CD4-positive, alpha-beta T cell treated with Interleukin-15 for 1 hour (primary cell): Measurements from ENCODE around the gene RASA4B.

Source experiments
- DNase-seq: peaks from one replicate; pipeline ENCODE4 v3.0.0-alpha.2; 2020

Gene RASA4B

DNA sequence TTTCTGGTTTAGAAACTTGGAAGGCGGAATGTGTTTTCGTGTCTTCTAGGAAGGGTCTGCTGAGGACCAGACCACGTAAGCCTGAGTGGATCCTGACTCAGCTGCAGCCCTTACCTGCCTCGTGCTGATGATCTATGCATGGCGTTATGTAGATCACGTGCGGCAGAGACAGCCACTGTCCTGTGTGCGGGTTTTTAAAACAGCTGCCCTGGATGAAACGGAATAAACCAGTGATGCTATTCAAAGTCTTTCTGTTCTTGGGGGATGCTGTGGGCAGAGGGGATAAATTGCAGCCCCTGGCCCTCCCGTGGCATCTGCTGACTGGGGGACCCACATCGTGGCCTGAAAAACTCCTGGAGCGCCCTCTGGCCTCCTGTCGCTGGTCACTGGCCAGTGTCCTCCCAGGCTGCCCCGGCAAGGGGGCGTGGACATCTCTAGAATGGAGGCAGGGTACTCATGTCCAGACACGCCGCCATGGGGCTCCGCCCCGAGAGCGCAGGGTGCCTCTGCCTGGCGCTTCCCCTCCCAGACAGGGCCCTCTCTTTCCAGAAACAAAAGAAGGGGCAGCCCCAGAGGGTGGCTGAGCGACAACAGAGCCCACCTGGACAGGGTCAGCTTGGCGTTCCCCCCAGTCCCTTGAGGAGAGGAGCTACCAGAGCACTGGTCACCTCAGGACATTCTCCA, 66.1 kb downstream of the RASA4B start:
- no peak for DNase-seq

- peak; percentile 59 for DNase-seq
Measured at GRCh38 chr7:102450242-102450641, 67.3 kb downstream of the RASA4B start.

GRCh38 chr7:102449136-102449535, 68.4 kb downstream of the RASA4B start:
- no peak for DNase-seq

- no peak for DNase-seq
Measured at GRCh38 chr7:102447311-102447710, 70.3 kb downstream of the RASA4B start.

- DNase-seq = no peak
Measured at GRCh38 chr7:102446387-102447156, 71.0 kb downstream of the RASA4B start.

- no peak for DNase-seq
Measured at GRCh38 chr7:102445674-102446071, 71.9 kb downstream of the RASA4B start.

DNA sequence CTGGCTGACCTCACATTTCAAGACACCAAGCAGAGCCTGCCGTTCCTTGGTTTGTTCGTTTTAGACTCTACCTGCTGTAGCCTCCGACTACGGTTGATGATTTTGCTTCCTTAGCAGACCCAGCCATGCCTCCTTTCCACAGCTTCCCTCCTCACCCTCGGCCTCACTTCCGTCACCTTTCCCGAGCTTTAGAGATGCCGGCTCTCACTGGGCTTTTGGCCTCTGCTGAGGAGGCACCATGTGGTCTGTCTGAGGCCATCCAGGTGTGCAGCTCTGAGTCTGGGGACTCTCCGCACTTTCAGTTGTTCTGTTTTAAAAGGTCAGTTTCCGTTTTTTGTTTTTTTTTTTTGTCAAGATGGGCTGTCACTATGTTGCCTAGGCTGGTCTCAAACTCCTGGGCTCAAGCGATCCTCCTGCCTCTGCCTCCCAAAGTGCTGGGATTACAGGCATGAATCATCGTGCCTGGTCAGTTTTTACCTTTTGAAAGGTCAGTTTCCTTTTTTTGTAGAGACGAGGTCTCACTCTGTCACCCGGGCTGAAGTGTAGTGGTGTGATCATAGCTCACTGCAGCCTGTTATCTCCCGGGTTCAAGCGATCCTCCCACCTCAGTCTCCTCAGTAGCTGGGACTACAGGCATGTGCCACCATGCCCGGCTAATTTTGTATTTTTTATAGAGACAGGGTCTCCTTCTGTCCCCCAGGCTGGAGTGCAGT, 72.5 kb downstream of the RASA4B start:
- DNase-seq = peak; percentile 47

DNA sequence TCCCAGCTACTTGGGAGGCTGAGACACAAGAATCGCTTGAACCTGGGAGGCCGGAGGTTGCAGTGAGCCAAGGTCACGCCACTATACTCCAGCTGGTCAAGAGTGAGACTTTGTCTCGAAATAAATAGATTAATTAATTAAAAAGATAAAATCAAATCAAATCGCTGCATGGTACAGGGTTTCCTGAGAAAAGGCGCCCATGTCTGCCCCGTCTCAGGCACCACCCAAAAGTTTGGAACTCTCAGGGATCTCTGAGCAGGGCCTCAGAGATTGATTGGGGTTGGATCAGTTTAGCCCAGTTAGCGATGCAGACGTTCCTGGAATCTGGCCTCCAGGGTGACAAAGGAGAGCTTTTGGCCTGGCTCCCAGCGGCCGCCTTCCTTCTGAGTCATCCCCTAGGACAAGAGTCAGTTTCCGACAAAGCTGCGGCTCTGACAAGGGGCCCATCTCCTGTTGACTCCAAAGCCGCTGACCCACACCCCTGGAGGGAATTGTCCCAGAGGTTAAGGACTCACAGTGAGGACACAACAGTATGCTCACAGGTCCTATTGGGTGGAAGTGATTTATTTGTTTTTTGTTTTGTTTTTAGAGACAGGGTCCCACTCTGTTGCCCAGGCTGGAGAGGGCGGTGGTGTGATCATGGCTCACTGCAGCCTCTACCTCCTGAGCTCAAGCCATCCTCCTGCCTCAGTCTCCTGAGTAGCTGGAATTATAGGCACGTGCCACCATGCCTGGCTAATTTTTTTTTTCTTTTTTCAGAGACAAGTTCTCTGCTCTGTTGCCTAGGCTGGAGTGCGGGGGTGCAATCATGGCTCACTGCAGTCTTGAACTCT, 77.4 kb downstream of the RASA4B start:
- no peak for DNase-seq

DNA sequence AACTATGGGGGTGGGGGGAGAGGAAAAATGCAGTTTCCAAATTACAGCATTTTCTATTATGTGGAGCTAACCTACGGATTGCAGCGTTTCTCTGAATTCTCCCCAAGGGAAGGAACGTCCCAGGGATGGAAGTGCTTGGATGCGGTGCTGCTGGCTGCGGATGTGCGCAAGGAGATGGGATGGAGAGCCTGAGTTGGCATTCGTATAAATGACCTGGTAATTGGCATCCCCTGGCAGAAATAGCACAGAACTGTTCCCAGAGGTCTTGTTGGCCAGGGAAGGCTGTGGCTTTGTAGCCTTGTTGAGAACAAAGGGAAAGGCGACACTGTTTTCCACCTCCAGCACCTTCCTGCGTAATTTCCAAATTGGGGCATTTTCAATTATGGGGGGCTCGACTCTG, 81.5 kb downstream of the RASA4B start:
- no peak for DNase-seq

- no peak for DNase-seq
Measured at GRCh38 chr7:102434039-102434486, 83.5 kb downstream of the RASA4B start.

DNA sequence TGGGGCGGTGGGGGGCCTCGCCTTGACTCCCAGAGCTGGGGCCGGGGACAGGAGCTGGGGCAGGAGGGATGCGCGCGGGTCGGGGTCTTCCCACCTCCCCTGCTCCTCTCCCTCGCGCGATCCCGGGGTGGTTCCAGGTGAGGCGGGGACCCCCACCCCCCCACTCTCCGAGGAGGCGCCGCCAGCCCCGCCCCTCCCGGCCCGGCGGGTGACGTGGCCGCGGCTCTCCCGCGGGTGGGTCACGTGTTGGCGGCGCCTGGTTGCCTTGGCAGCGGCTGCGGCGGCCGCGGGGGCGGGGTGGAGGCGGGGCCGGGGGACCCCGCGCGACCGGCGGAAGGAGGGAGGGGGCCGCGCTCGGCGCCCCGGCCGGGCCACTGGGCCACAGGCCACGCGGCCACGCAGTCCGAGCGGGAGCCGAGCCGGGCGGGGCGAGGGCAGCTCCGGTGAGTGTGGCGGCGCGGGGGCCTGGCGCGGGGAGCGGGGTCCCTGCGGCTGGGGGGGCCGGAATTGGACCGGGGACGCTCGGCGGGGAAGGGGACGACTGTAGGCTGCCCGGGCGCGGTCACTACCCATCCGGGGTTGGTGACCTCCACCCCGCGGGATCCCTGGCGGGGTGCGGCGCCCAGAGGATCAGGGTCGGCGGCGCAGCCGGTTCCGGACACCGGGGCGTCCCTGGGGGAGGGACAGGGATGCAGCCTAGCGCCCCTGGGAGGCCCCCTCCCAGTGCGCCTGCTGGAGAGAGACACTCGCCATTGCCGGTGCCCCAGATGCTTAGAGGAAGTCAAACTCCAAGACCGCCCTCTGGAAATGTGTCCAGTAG, 84.1 kb downstream of the RASA4B start, which contains the start of gene ORAI2:
ORAI2 (plus strand) TSS at position 357 of the 820 bp plus-strand sequence. CDS start 5,382 bp downstream, outside the sequence.
- peak; percentile 90 for DNase-seq
